Right atrium auricular region (tissue), 2 donors: Measurements from ENCODE around the gene VPS54. TPM values are rescaled to one million over a fixed set of nuclear protein-coding genes. Genes with fewer than 3 reads are reported as not detected.

Experiments
- DNase-seq: peaks from one replicate; pipeline ENCODE4 v3.0.0-alpha.2; 2019; ENCODE audit warnings: low spot score
- H3K27ac ChIP-seq, 2 donors: fragments of 200-600 bp; sonication (generic); 1 replicate in 1 of 2; 2 replicates in 1 of 2; pipeline ENCODE4 v1.5.1; 2016 to 2019
- H3K27me3 ChIP-seq, 2 donors: fragments of 200-600 bp; sonication (generic); one replicate each; pipeline versions ENCODE4 v1.5.1 to v1.6.0; 2017 to 2019
- H3K36me3 ChIP-seq: fragments of 200-600 bp; sonication (generic); one replicate; pipeline ENCODE4 v1.5.1; 2016
- H3K4me1 ChIP-seq, 2 donors: fragments of 200-600 bp; sonication (generic); one replicate each; pipeline versions ENCODE4 v1.5.1 to v1.6.0; 2017 to 2019
- H3K4me3 ChIP-seq, 2 donors: fragments of 200-600 bp; sonication (generic); 1 replicate in 1 of 2; 2 replicates in 1 of 2; pipeline ENCODE4 v1.5.1; 2017 to 2019; ENCODE audit warnings: mild to moderate bottlenecking in 1 of 2, moderate library complexity in 1 of 2
- H3K9me3 ChIP-seq, 2 donors: fragments of 200-600 bp; sonication (generic); one replicate each; pipeline ENCODE4 v1.5.1; 2019
- total RNA-seq, 2 donors: library from RNA; depleted of rRNA; stranded (reverse); fragments of >200 nt; gene quantifications; one replicate each; pipeline ENCODE4 v1.1.0, GENCODE V29; 2016
- TF ChIP-seq, protein P1 (sequence below), 2 donors: fragments of 200-600 bp; sonication (generic); IDR thresholded peaks; one replicate each; pipeline ENCODE4 v1.5.1; 2019; ENCODE audit warnings: antibody characterized with exemption in 2 of 2

VPS54 gene
- total RNA-seq, 2 donors from 2014 or later: 10.9 to 12.5 TPM

DNA sequence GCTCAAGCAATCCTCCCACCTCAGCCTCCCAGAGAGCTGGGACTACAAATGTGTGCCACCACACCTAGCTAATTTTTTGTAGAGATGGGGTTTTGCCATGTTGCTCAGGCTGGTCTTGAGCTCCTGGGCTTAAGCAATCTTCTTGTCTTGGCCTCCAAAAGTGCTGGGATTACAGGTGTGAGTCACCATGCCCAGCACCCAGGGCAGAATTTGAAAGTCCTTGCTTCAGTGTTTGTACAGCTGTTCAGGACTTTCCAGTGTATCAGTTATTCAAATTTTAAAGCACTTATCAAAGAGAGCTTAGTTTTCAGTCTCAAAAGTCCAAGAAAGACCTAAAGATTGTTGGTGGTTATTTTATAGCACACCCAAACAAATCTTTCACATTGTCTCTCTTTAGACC lies 43.6 kb upstream of the VPS54 start:
- no peak overlapping the region for H3K27ac ChIP-seq
- H3K36me3 ChIP-seq: no peaks in the 10 kb centered on the region
- H3K4me1 ChIP-seq: peaks cover 0 to 16% of the 10 kb centered on the region in 2 donors
- no peaks in the 10 kb centered on the region for H3K9me3 ChIP-seq
- TF ChIP-seq, protein P1, sequence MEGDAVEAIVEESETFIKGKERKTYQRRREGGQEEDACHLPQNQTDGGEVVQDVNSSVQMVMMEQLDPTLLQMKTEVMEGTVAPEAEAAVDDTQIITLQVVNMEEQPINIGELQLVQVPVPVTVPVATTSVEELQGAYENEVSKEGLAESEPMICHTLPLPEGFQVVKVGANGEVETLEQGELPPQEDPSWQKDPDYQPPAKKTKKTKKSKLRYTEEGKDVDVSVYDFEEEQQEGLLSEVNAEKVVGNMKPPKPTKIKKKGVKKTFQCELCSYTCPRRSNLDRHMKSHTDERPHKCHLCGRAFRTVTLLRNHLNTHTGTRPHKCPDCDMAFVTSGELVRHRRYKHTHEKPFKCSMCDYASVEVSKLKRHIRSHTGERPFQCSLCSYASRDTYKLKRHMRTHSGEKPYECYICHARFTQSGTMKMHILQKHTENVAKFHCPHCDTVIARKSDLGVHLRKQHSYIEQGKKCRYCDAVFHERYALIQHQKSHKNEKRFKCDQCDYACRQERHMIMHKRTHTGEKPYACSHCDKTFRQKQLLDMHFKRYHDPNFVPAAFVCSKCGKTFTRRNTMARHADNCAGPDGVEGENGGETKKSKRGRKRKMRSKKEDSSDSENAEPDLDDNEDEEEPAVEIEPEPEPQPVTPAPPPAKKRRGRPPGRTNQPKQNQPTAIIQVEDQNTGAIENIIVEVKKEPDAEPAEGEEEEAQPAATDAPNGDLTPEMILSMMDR (IDR thresholded peaks at IDR 0.05): no peak
- H3K27me3 ChIP-seq: no peaks in the 10 kb centered on the region
- DNase-seq: no peak
- no peak overlapping the region for H3K4me3 ChIP-seq

DNA sequence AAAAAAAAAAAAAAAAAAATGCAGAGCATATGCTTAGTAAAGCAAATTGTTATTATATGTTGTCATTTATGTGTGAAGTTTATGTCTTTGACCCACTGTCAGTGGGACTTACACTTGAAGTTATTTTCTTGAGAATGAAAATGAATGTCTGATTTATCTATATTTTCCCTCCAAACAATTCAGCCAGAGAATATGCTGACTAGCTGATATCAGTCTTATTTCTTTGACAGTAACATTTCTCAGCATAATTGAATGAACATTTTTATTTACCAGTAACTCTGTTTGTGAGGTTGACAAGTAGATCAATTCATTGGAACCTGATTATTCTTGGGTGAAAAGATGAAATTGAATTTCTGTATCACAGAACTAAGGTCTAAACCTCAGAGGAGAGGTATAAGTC lies 40.0 kb upstream of the VPS54 start:
- no peak for DNase-seq
- H3K4me1 ChIP-seq: peaks cover 0 to 9% of the 10 kb centered on the region in 2 donors
- TF ChIP-seq, protein P1 (IDR thresholded peaks at IDR 0.05): no peak
- no peaks in the 10 kb centered on the region for H3K9me3 ChIP-seq
- H3K36me3 ChIP-seq: no peaks in the 10 kb centered on the region
- H3K27me3 ChIP-seq: no peaks in the 10 kb centered on the region
- no peak overlapping the region for H3K27ac ChIP-seq
- H3K4me3 ChIP-seq: no peak overlapping the region

DNA sequence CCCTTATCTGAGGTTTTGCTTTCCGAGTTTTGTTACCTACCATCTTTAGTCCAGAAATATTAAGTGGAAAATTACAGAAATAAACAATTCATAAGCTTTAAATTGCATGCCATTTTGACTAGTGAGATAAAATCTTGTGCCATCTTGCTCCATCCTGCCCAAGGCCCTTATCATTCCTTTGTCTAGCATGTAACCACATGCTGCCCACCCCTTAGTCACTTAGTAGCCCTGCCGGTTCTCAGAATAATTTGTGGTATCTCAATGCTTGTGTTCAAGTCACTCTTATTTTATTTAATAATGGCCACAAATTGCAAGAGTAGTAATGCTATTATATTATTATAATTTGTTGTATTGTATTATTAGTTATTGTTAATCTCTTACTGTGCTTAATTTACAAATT lies 36.8 kb upstream of the VPS54 start:
- Histone ChIP-seq H3K4me1 (no peaks in the 10 kb centered on the region), H3K27me3 (no peaks in the 10 kb centered on the region), H3K36me3 (no peaks in the 10 kb centered on the region), H3K9me3 (no peaks in the 10 kb centered on the region), H3K4me3 (no peak overlapping the region), H3K27ac (no peak overlapping the region)
- TF ChIP-seq, protein P1 (IDR thresholded peaks at IDR 0.05): no peak
- DNase-seq: no peak

DNA sequence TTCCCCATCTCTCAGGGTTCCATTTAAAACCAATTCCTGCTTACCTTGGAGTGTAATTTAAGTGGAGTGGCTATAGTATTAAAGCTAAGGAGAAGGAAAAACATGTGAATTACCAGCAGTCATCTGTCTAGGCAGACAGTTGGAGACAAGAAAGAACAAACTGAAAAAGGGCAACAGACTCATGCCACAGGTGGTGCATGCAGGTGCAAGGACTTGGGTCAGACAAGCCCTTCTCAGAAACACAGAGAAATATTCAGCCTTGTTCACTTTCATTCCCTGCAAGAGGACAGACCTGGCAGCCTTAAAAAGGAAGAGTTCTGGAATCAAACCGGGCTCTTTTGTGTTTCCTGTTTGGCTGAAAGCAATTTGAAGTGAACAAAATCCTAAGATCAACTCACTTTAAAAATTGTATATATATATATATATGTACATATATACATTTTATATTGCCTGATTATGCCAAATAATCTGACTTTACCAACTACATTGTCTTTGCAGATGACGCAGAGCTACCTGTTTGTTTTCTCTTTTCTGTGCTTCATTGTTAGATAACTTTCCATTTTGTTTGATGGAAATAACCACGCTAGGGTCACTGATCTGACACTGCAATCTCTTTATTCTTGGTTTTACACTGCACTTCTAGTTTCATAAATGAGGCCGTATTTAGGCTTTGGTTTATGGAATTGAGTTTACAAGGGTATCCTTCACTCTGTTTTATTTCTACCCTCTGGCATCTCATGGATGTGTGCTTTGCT lies 35.1 kb upstream of the VPS54 start:
- DNase-seq: no peak
- H3K36me3 ChIP-seq: no peaks in the 10 kb centered on the region
- H3K27ac ChIP-seq: no peak overlapping the region
- no peaks in the 10 kb centered on the region for H3K4me1 ChIP-seq
- H3K4me3 ChIP-seq: no peak overlapping the region
- H3K27me3 ChIP-seq: no peaks in the 10 kb centered on the region
- H3K9me3 ChIP-seq: no peaks in the 10 kb centered on the region
- TF ChIP-seq, protein P1 (IDR thresholded peaks at IDR 0.05): no peak

DNA sequence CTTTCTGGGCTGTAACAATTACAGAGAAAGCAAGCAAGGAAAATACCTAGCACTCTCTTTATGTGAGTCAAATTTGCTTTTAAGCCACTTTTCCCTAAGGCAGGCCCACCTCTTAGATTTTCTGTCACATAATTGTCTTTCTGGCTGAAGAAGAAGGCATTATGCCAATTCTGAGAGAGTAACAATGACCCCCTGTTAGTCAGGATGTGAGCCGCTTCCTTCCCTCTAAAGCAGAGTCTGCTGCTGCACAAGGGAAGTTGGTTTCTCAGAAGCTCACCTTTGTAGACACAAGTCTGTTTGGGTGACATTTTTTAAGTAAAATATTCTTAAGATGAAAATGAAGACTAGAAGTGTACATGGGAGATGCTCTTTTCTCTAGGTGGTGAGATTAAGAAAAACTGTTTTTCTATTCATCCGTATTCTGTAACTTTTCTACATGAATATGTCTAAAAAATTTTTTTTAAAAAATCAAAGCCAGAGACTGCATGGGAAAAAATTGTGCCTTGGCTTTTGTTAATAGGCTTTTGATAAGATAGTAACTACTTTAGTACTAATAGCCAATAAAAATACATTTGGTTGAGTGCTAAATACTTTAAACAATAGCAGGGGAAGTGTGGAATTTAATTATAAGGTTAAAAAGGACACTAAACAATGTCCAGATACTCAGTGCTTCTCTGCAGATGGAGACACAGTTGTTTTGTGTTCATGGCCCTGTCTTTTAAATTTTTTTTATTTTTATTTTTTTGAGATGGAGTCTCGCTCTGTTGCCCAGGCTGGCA lies 33.4 kb upstream of the VPS54 start:
- peak overlapping the region; percentile 28 to 64 for H3K27ac ChIP-seq
- no peak overlapping the region for H3K4me3 ChIP-seq
- H3K36me3 ChIP-seq: no peaks in the 10 kb centered on the region
- TF ChIP-seq, protein P1 (IDR thresholded peaks at IDR 0.05): no peak
- no peaks in the 10 kb centered on the region for H3K4me1 ChIP-seq
- no peak for DNase-seq
- no peaks in the 10 kb centered on the region for H3K9me3 ChIP-seq
- H3K27me3 ChIP-seq: no peaks in the 10 kb centered on the region
